Upper lobe of left lung (tissue), 4 donors: ENCODE results near the gene CUTA.

Source experiments
- POLR2A ChIP-seq, 4 donors: fragments of 450-650 bp; IDR thresholded peaks; one replicate each; pipeline ENCODE4 v1.5.1; 2016 to 2017; ENCODE audit warnings: antibody characterized with exemption in 4 of 4, mild to moderate bottlenecking in 2 of 4
- POLR2AphosphoS5 ChIP-seq, 2 donors: sonication (generic); formaldehyde crosslinking; IDR thresholded peaks; one replicate each; pipeline ENCODE4 v1.5.1; 2017; ENCODE audit warnings: antibody characterized with exemption in 2 of 2
- TF ChIP-seq, protein P1 (sequence below), 6 experiments: fragments of 450-650 bp in 4 of 6; fragments of 200-600 bp in 2 of 6; sonication (generic) in 2 of 6; IDR thresholded peaks; one replicate each; pipeline ENCODE4 v1.5.1; 2016 to 2019; ENCODE audit warnings: antibody characterized with exemption in 6 of 6

DNA sequence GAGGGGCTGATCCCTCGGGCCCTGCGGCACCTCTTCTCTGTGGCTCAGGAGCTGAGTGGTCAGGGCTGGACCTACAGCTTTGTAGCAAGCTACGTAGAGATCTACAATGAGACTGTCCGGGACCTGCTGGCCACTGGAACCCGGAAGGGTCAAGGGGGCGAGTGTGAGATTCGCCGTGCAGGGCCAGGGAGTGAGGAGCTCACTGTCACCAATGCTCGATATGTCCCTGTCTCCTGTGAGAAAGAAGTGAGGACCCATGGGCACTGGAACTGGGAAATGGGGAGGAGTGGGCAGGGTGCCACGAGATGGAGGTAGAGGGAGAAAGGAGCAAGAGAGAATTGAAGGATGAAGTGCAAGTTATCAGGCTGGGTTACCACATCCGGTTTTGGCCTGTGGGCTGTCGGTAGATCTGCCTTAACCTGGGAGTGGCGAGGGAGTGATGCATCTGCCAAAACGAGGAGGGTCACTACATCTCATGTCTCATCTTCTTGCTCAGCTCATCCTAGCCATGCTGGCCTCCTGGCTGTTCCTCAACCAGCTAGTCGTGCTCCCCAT, 12.4 kb downstream of the CUTA start:
- TF ChIP-seq, protein P1, sequence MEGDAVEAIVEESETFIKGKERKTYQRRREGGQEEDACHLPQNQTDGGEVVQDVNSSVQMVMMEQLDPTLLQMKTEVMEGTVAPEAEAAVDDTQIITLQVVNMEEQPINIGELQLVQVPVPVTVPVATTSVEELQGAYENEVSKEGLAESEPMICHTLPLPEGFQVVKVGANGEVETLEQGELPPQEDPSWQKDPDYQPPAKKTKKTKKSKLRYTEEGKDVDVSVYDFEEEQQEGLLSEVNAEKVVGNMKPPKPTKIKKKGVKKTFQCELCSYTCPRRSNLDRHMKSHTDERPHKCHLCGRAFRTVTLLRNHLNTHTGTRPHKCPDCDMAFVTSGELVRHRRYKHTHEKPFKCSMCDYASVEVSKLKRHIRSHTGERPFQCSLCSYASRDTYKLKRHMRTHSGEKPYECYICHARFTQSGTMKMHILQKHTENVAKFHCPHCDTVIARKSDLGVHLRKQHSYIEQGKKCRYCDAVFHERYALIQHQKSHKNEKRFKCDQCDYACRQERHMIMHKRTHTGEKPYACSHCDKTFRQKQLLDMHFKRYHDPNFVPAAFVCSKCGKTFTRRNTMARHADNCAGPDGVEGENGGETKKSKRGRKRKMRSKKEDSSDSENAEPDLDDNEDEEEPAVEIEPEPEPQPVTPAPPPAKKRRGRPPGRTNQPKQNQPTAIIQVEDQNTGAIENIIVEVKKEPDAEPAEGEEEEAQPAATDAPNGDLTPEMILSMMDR (IDR thresholded peaks at IDR 0.05) = no peak
- no peak for TF ChIP-seq POLR2A (IDR thresholded peaks at IDR 0.05)
- no peak for TF ChIP-seq POLR2AphosphoS5 (IDR thresholded peaks at IDR 0.05)
